ENCODE measurements around the gene CC2D2A.

The CC2D2A gene

DNA sequence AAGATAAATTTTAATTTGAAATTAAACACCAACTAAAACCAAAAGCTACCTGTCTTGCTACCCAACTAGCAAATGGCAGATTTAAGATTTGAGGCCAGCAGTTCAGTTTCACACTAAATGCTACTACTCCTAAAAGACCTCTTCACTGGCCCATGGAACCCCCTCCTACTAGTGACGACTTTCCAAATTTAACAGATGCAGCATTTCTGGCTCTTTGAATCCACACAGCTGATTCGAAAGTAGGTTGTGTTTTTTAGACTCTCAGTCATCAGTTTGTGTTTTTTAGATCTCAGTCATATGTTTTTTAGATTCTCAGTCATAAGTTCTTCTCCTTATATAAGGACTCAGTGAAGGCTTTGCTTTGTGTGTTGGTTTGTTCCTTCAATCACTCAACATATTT lies 11.1 kb upstream of the CC2D2A start:
- Histone ChIP-seq H2AFZ (no peak overlapping the region), H3K9me3 (ENCODE audit: control insufficient read depth, low read length) (no peaks in the 10 kb centered on the region), H3K79me2 (no peaks in the 10 kb centered on the region), H3K4me3 (ENCODE audit: low read depth, low read length) (no peak overlapping the region), H3K9ac (no peak overlapping the region), H3K27ac (no peak overlapping the region), H3K27me3 (ENCODE audit: control insufficient read depth, insufficient read depth, low read length) (no peaks in the 10 kb centered on the region), H3K4me1 (peaks cover 8% of the 10 kb centered on the region), H3K4me2 (ENCODE audit: low read length) (no peak overlapping the region), H3K36me3 (ENCODE audit: control insufficient read depth, insufficient read depth, low read length) (no peaks in the 10 kb centered on the region)
- TF ChIP-seq, protein P1, sequence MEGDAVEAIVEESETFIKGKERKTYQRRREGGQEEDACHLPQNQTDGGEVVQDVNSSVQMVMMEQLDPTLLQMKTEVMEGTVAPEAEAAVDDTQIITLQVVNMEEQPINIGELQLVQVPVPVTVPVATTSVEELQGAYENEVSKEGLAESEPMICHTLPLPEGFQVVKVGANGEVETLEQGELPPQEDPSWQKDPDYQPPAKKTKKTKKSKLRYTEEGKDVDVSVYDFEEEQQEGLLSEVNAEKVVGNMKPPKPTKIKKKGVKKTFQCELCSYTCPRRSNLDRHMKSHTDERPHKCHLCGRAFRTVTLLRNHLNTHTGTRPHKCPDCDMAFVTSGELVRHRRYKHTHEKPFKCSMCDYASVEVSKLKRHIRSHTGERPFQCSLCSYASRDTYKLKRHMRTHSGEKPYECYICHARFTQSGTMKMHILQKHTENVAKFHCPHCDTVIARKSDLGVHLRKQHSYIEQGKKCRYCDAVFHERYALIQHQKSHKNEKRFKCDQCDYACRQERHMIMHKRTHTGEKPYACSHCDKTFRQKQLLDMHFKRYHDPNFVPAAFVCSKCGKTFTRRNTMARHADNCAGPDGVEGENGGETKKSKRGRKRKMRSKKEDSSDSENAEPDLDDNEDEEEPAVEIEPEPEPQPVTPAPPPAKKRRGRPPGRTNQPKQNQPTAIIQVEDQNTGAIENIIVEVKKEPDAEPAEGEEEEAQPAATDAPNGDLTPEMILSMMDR (IDR thresholded peaks at IDR 0.05), result no peak

DNA sequence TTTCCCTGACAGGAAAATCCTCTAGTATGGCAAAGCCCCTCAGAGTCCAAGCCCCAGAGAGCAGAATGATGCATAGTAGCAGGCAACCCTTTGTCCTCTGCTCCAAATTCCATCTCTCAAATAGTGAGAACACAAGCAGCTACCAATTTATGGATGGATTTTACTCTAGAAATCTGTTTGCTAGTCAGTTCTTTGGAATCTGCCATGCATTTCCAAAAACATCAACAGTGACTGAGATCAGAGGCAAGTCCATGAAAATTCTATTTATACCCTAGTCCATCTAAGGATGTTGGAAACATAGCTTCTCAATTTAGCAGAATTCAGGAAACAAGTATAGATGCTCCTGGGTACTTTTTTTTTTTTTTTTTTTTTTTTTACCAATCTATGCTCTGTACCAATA lies 10.0 kb upstream of the CC2D2A start:
- Histone ChIP-seq H3K79me2 (no peaks in the 10 kb centered on the region), H3K9me3 (ENCODE audit: control insufficient read depth, low read length) (no peaks in the 10 kb centered on the region), H3K27ac (no peak overlapping the region), H3K4me2 (ENCODE audit: low read length) (no peak overlapping the region), H3K27me3 (ENCODE audit: control insufficient read depth, insufficient read depth, low read length) (no peaks in the 10 kb centered on the region), H3K36me3 (ENCODE audit: control insufficient read depth, insufficient read depth, low read length) (no peaks in the 10 kb centered on the region), H3K4me3 (ENCODE audit: low read depth, low read length) (no peak overlapping the region), H3K4me1 (peaks cover 8% of the 10 kb centered on the region), H3K9ac (no peak overlapping the region), H2AFZ (no peak overlapping the region)
- TF ChIP-seq, protein P1 (IDR thresholded peaks at IDR 0.05), result no peak

DNA sequence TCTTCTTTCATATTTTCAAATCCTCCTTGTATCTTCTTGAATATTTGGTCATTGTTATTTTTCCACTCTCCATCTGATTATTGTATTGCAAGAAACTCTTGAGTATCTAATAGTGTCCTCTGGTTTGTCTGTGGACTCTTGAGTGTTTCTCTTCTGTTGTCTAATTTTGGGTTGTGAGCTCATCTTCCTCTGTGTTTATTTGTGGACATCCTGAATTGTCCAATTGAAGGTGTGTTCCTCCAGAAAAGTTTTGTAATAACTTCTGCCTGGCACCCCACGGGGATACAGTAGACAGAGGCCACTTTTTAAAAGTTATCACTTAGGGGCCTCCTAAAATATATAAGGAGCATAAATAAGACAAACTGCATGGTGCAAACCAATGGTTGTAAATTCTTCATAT lies 3.1 kb upstream of the CC2D2A start:
- H3K9me3 ChIP-seq (ENCODE audit: control insufficient read depth, low read length), result no peaks in the 10 kb centered on the region
- no peak overlapping the region for H3K27ac ChIP-seq
- no peaks in the 10 kb centered on the region for H3K4me1 ChIP-seq
- H3K4me3 ChIP-seq (ENCODE audit: low read depth, low read length), result no peak overlapping the region
- H3K4me2 ChIP-seq (ENCODE audit: low read length), result no peak overlapping the region
- TF ChIP-seq, protein P1 (IDR thresholded peaks at IDR 0.05), result no peak
- H3K9ac ChIP-seq, result no peak overlapping the region
- no peaks in the 10 kb centered on the region for H3K36me3 ChIP-seq (ENCODE audit: control insufficient read depth, insufficient read depth, low read length)
- H2AFZ ChIP-seq, result no peak overlapping the region
- H3K27me3 ChIP-seq (ENCODE audit: control insufficient read depth, insufficient read depth, low read length), result no peaks in the 10 kb centered on the region
- H3K79me2 ChIP-seq, result no peaks in the 10 kb centered on the region

DNA sequence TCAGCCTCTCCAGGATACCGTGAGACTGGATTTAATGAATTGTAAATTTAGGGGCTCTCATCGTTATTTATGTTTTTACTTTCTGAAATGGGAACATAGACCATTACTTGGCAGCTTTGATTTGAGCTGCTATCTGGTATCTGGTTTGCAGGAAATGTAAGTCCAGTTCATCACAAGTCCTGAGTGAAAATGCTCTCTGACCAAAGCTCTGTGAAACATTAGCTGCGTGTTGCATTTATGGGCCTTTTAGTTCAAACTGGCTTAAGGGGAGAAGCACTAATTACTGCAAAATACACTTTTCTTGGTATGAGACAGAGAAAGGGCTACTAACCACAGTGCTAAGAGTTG lies 420 bp downstream of the CC2D2A start:
- no peaks in the 10 kb centered on the region for H3K79me2 ChIP-seq
- no peaks in the 10 kb centered on the region for H3K9me3 ChIP-seq (ENCODE audit: control insufficient read depth, low read length)
- H2AFZ ChIP-seq, result peak overlapping the region; percentile 73
- peak overlapping the region; percentile 88 for H3K4me2 ChIP-seq (ENCODE audit: low read length)
- no peaks in the 10 kb centered on the region for H3K4me1 ChIP-seq
- no peaks in the 10 kb centered on the region for H3K36me3 ChIP-seq (ENCODE audit: control insufficient read depth, insufficient read depth, low read length)
- no peaks in the 10 kb centered on the region for H3K27me3 ChIP-seq (ENCODE audit: control insufficient read depth, insufficient read depth, low read length)
- H3K4me3 ChIP-seq (ENCODE audit: low read depth, low read length), result peak overlapping the region; percentile 88
- TF ChIP-seq, protein P1 (IDR thresholded peaks at IDR 0.05), result no peak
- H3K9ac ChIP-seq, result no peak overlapping the region
- peak overlapping the region; percentile 47 for H3K27ac ChIP-seq

DNA sequence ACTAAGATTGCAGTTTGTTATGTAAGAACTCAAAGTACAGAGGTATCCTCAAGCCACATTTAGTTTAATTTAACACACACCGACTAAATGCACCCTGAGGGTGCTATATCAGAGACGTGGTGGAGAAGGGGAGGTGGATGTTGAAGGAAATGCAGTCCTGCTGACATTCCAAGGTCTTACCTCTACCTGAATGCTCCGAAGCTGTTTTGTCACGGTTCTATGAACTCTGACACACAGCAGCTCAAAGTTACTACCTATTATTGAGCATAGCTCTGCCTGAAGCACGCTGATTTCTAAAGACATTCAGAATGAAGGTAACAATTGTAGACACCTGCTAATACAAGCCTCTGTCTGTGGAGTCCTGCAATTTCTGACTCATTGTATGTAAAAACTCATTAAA lies 6.7 kb downstream of the CC2D2A start:
- H3K9ac ChIP-seq, result no peak overlapping the region
- no peak overlapping the region for H2AFZ ChIP-seq
- H3K4me1 ChIP-seq, result no peaks in the 10 kb centered on the region
- H3K9me3 ChIP-seq (ENCODE audit: control insufficient read depth, low read length), result no peaks in the 10 kb centered on the region
- TF ChIP-seq, protein P1 (IDR thresholded peaks at IDR 0.05), result no peak
- no peak overlapping the region for H3K27ac ChIP-seq
- no peaks in the 10 kb centered on the region for H3K36me3 ChIP-seq (ENCODE audit: control insufficient read depth, insufficient read depth, low read length)
- H3K4me3 ChIP-seq (ENCODE audit: low read depth, low read length), result no peak overlapping the region
- no peaks in the 10 kb centered on the region for H3K79me2 ChIP-seq
- H3K4me2 ChIP-seq (ENCODE audit: low read length), result no peak overlapping the region
- H3K27me3 ChIP-seq (ENCODE audit: control insufficient read depth, insufficient read depth, low read length), result no peaks in the 10 kb centered on the region

All from parathyroid adenoma (tissue), 2 donors.